ENCODE results near the gene PSMA4. TPM values are rescaled to one million over a fixed set of nuclear protein-coding genes. Genes with fewer than 3 reads are reported as not detected.
A peak's percentile ranks its signal among the peaks of the same experiment; 100 is the strongest.

The PSMA4 gene
- 499 and 508 TPM in 2 replicates for polyA plus RNA-seq (2013)

- no peak within 1 kb of the TSS for H2AK5ac ChIP-seq (ENCODE audit: low read length)
- H3K79me2 ChIP-seq (ENCODE audit: control insufficient read depth, insufficient read depth, low read length, poor library complexity), result peaks cover 5% of the 10 kb centered on the region
- H3K9ac ChIP-seq (ENCODE audit: low read length), result peak within 1 kb of the TSS; percentile 99
- peak within 1 kb of the TSS; percentile 43 for H3K18ac ChIP-seq (ENCODE audit: low read length)
- H3K4me2 ChIP-seq (ENCODE audit: low read length), result peak within 1 kb of the TSS; percentile 72
- no CpG with 5 or more reads among the region's 56 CpGs for WGBS (ENCODE audit: extremely low coverage, insufficient coverage, insufficient read length)
- H3K9me3 ChIP-seq (ENCODE audit: insufficient read depth, low read depth, low read length), result no peaks in the 10 kb centered on the region
- no peak within 1 kb of the TSS for H2BK12ac ChIP-seq (ENCODE audit: low read length)
- peak; percentile 82 to 92 for DNase-seq
- peak within 1 kb of the TSS; percentile 68 for H4K91ac ChIP-seq (ENCODE audit: low read depth, low read length)
- H4K12ac ChIP-seq (ENCODE audit: low read depth, low read length), result peak within 1 kb of the TSS; percentile 81
- H3K23ac ChIP-seq (ENCODE audit: low read length), result no peak within 1 kb of the TSS
- no peaks in the 10 kb centered on the region for H3K4me1 ChIP-seq (ENCODE audit: control insufficient read depth in 1 of 2, insufficient read depth in 2 of 2, low read length in 2 of 2)
- H3K36me3 ChIP-seq (ENCODE audit: control insufficient read depth in 1 of 2, insufficient read depth in 2 of 2, low read length in 2 of 2), result peaks cover 6 to 10% of the 10 kb centered on the region in 2 experiments
- peak within 1 kb of the TSS; percentile 85 for H2AFZ ChIP-seq (ENCODE audit: insufficient read depth, low read length, poor library complexity)
- peak within 1 kb of the TSS; percentile 84 for H3K4me3 ChIP-seq (ENCODE audit: low read depth, low read length)
- H3K14ac ChIP-seq (ENCODE audit: low read length), result peak within 1 kb of the TSS; percentile 85
- peak within 1 kb of the TSS; percentile 9 for H2BK120ac ChIP-seq (ENCODE audit: insufficient read depth, low read length, poor library complexity)
- peaks cover 5% of the 10 kb centered on the region for H3K79me1 ChIP-seq (ENCODE audit: low read length)
- H2BK5ac ChIP-seq (ENCODE audit: low read depth, low read length, poor library complexity), result peak within 1 kb of the TSS; percentile 49
- H3K27me3 ChIP-seq (ENCODE audit: insufficient read depth, low read length), result no peaks in the 10 kb centered on the region
- peak within 1 kb of the TSS; percentile 83 for H3K27ac ChIP-seq (ENCODE audit: low read depth, low read length)
- H3K4ac ChIP-seq (ENCODE audit: low read depth, low read length), result peak within 1 kb of the TSS; percentile 8
- H4K8ac ChIP-seq (ENCODE audit: low read depth, low read length), result peak within 1 kb of the TSS; percentile 98
Measured at GRCh38 chr15:78540141-78540870, at the start of gene PSMA4. Gene PSMA4 (plus strand): TSS chr15:78540444. CDS start chr15:78541928, 1,484 bp downstream.

DNA sequence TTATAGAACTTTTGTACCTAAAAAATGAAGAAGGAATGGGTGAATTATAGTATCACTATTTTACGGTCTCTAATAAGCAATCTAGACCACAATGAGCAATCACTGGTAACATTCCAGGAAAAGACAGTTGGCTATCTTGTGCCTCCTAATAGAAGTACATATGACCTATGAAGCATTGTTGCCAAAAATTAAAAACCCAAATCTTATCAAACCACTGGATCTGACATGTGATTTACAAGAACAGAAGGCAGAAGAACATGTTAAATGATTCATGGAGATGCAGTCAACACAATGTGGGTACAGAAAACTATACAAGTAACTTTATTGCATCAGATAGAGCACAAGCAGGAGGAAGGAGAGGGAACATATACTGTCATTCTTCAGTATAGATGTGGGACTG is 47.4 kb upstream of the PSMA4 start:
- no peak overlapping the region for H2BK120ac ChIP-seq (ENCODE audit: insufficient read depth, low read length, poor library complexity)
- no peak overlapping the region for H3K4ac ChIP-seq (ENCODE audit: low read depth, low read length)
- no peaks in the 10 kb centered on the region for H3K9me3 ChIP-seq (ENCODE audit: insufficient read depth, low read depth, low read length)
- no peak overlapping the region for H3K4me3 ChIP-seq (ENCODE audit: low read depth, low read length)
- no peak overlapping the region for H3K27ac ChIP-seq (ENCODE audit: low read depth, low read length)
- no peak overlapping the region for H4K8ac ChIP-seq (ENCODE audit: low read depth, low read length)
- no peak overlapping the region for H3K18ac ChIP-seq (ENCODE audit: low read length)
- H4K12ac ChIP-seq (ENCODE audit: low read depth, low read length), result no peak overlapping the region
- H2BK12ac ChIP-seq (ENCODE audit: low read length), result no peak overlapping the region
- no peak for DNase-seq
- H4K91ac ChIP-seq (ENCODE audit: low read depth, low read length), result no peak overlapping the region
- H3K9ac ChIP-seq (ENCODE audit: low read length), result no peak overlapping the region
- no peak overlapping the region for H3K23ac ChIP-seq (ENCODE audit: low read length)
- H2AFZ ChIP-seq (ENCODE audit: insufficient read depth, low read length, poor library complexity), result no peak overlapping the region
- H3K36me3 ChIP-seq (ENCODE audit: control insufficient read depth in 1 of 2, insufficient read depth in 2 of 2, low read length in 2 of 2), result peaks cover 22 to 30% of the 10 kb centered on the region in 2 experiments
- H3K4me2 ChIP-seq (ENCODE audit: low read length), result no peak overlapping the region
- no peak overlapping the region for H3K14ac ChIP-seq (ENCODE audit: low read length)
- no CpG with 5 or more reads among the region's 1 CpG for WGBS (ENCODE audit: extremely low coverage, insufficient coverage, insufficient read length)
- no peaks in the 10 kb centered on the region for H3K79me1 ChIP-seq (ENCODE audit: low read length)
- no peaks in the 10 kb centered on the region for H3K79me2 ChIP-seq (ENCODE audit: control insufficient read depth, insufficient read depth, low read length, poor library complexity)
- no peaks in the 10 kb centered on the region for H3K4me1 ChIP-seq (ENCODE audit: control insufficient read depth in 1 of 2, insufficient read depth in 2 of 2, low read length in 2 of 2)
- no peak overlapping the region for H2AK5ac ChIP-seq (ENCODE audit: low read length)
- H3K27me3 ChIP-seq (ENCODE audit: insufficient read depth, low read length), result no peaks in the 10 kb centered on the region
- H2BK5ac ChIP-seq (ENCODE audit: low read depth, low read length, poor library complexity), result no peak overlapping the region

DNA sequence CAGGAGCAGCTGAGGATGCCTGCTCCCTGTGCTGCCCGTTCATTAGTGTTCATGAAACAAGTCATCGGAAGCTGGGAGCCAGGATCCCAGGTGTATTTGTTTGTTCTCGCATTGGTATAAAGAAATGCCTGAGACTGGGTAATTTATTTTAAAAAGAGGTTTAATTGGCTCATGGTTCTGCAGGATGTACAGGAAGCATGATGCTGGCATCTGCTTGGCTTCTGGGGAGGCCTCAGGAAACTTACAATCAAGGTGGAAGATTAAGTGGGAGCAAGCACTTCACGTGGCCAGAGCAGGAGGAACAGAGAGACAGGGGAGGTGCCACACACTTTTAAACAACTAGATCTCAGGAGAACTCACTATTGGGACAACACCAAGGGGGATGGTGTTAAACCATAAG is 38.4 kb upstream of the PSMA4 start:
- no peaks in the 10 kb centered on the region for H3K9me3 ChIP-seq (ENCODE audit: insufficient read depth, low read depth, low read length)
- no peak overlapping the region for H3K14ac ChIP-seq (ENCODE audit: low read length)
- H3K79me1 ChIP-seq (ENCODE audit: low read length), result no peaks in the 10 kb centered on the region
- no peak overlapping the region for H3K4me2 ChIP-seq (ENCODE audit: low read length)
- H3K27me3 ChIP-seq (ENCODE audit: insufficient read depth, low read length), result no peaks in the 10 kb centered on the region
- no peak overlapping the region for H2BK12ac ChIP-seq (ENCODE audit: low read length)
- no peak overlapping the region for H2BK120ac ChIP-seq (ENCODE audit: insufficient read depth, low read length, poor library complexity)
- no peak overlapping the region for H3K4me3 ChIP-seq (ENCODE audit: low read depth, low read length)
- H3K23ac ChIP-seq (ENCODE audit: low read length), result no peak overlapping the region
- no peaks in the 10 kb centered on the region for H3K4me1 ChIP-seq (ENCODE audit: control insufficient read depth in 1 of 2, insufficient read depth in 2 of 2, low read length in 2 of 2)
- no peak overlapping the region for H2BK5ac ChIP-seq (ENCODE audit: low read depth, low read length, poor library complexity)
- H4K8ac ChIP-seq (ENCODE audit: low read depth, low read length), result no peak overlapping the region
- H3K79me2 ChIP-seq (ENCODE audit: control insufficient read depth, insufficient read depth, low read length, poor library complexity), result no peaks in the 10 kb centered on the region
- no peak overlapping the region for H2AFZ ChIP-seq (ENCODE audit: insufficient read depth, low read length, poor library complexity)
- H2AK5ac ChIP-seq (ENCODE audit: low read length), result no peak overlapping the region
- no peak overlapping the region for H4K12ac ChIP-seq (ENCODE audit: low read depth, low read length)
- H3K36me3 ChIP-seq (ENCODE audit: control insufficient read depth in 1 of 2, insufficient read depth in 2 of 2, low read length in 2 of 2), result peaks cover 7 to 10% of the 10 kb centered on the region in 2 experiments
- H3K4ac ChIP-seq (ENCODE audit: low read depth, low read length), result no peak overlapping the region
- no peak overlapping the region for H3K27ac ChIP-seq (ENCODE audit: low read depth, low read length)
- no peak overlapping the region for H3K9ac ChIP-seq (ENCODE audit: low read length)
- DNase-seq, result no peak
- H3K18ac ChIP-seq (ENCODE audit: low read length), result no peak overlapping the region
- WGBS (ENCODE audit: extremely low coverage, insufficient coverage, insufficient read length), result no CpG with 5 or more reads among the region's 4 CpGs
- no peak overlapping the region for H4K91ac ChIP-seq (ENCODE audit: low read depth, low read length)

DNA sequence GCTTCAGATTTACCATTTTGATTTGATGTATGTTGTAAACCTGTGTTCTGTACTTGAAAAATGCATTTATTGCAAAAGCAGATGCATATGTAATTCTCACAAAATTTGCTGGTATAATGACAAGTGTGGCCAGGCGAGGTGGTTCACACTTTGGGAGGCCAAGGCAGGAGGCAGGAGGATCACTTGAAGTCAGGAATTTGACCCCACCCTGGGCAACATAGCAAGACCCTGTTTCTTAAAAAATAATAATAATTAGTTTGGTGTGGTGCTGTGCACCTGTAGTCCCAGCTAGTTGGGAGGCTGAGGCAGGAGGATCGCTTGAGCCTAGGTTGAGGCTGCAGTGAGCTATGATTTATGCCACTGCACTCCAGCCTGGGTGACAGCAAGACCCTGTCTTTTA is 37.6 kb upstream of the PSMA4 start:
- no peak overlapping the region for H2BK5ac ChIP-seq (ENCODE audit: low read depth, low read length, poor library complexity)
- no peak overlapping the region for H3K4ac ChIP-seq (ENCODE audit: low read depth, low read length)
- no peaks in the 10 kb centered on the region for H3K79me2 ChIP-seq (ENCODE audit: control insufficient read depth, insufficient read depth, low read length, poor library complexity)
- no peak for DNase-seq
- H3K36me3 ChIP-seq (ENCODE audit: control insufficient read depth in 1 of 2, insufficient read depth in 2 of 2, low read length in 2 of 2), result peaks cover 7 to 10% of the 10 kb centered on the region in 2 experiments
- no peak overlapping the region for H2AFZ ChIP-seq (ENCODE audit: insufficient read depth, low read length, poor library complexity)
- H3K9ac ChIP-seq (ENCODE audit: low read length), result no peak overlapping the region
- no peak overlapping the region for H3K27ac ChIP-seq (ENCODE audit: low read depth, low read length)
- peaks cover 2% of the 10 kb centered on the region for H3K79me1 ChIP-seq (ENCODE audit: low read length)
- H2BK12ac ChIP-seq (ENCODE audit: low read length), result no peak overlapping the region
- no peak overlapping the region for H3K14ac ChIP-seq (ENCODE audit: low read length)
- H2BK120ac ChIP-seq (ENCODE audit: insufficient read depth, low read length, poor library complexity), result no peak overlapping the region
- no peak overlapping the region for H4K91ac ChIP-seq (ENCODE audit: low read depth, low read length)
- H3K27me3 ChIP-seq (ENCODE audit: insufficient read depth, low read length), result no peaks in the 10 kb centered on the region
- H4K12ac ChIP-seq (ENCODE audit: low read depth, low read length), result no peak overlapping the region
- no CpG with 5 or more reads among the region's 2 CpGs for WGBS (ENCODE audit: extremely low coverage, insufficient coverage, insufficient read length)
- H3K4me2 ChIP-seq (ENCODE audit: low read length), result no peak overlapping the region
- no peaks in the 10 kb centered on the region for H3K9me3 ChIP-seq (ENCODE audit: insufficient read depth, low read depth, low read length)
- H3K4me3 ChIP-seq (ENCODE audit: low read depth, low read length), result no peak overlapping the region
- H3K23ac ChIP-seq (ENCODE audit: low read length), result no peak overlapping the region
- H4K8ac ChIP-seq (ENCODE audit: low read depth, low read length), result no peak overlapping the region
- no peak overlapping the region for H2AK5ac ChIP-seq (ENCODE audit: low read length)
- H3K4me1 ChIP-seq (ENCODE audit: control insufficient read depth in 1 of 2, insufficient read depth in 2 of 2, low read length in 2 of 2), result peaks cover 0 to under 1% of the 10 kb centered on the region in 2 experiments
- no peak overlapping the region for H3K18ac ChIP-seq (ENCODE audit: low read length)
